ENCODE results near the gene MEGF11. TPM values are rescaled to one million over a fixed set of nuclear protein-coding genes. Genes with fewer than 3 reads are reported as not detected.

The MEGF11 gene
- total and polyA plus RNA-seq, 4 donors = 0.16 to 1.5 (median 0.50) TPM

DNA sequence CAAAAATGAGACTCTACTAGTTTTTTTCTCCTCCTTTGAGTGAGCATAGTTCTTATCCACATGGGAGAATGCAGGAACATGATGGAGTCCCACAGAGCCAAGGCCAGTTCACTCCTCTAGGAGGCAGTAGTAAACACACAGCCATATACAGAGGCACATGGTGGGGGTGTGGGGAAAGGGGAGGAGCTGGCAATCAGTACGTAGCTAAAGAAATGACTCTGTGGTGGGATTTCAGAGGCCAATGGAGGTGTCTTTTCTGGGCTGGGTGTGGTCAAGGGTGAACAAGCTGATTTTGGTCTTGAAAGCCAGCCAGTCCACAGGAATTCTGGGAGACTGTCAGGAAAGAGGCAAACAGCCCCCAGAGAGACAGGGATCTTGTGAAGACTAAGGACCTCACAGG is 390.9 kb downstream of the MEGF11 start:
- TF ChIP-seq, protein P1, sequence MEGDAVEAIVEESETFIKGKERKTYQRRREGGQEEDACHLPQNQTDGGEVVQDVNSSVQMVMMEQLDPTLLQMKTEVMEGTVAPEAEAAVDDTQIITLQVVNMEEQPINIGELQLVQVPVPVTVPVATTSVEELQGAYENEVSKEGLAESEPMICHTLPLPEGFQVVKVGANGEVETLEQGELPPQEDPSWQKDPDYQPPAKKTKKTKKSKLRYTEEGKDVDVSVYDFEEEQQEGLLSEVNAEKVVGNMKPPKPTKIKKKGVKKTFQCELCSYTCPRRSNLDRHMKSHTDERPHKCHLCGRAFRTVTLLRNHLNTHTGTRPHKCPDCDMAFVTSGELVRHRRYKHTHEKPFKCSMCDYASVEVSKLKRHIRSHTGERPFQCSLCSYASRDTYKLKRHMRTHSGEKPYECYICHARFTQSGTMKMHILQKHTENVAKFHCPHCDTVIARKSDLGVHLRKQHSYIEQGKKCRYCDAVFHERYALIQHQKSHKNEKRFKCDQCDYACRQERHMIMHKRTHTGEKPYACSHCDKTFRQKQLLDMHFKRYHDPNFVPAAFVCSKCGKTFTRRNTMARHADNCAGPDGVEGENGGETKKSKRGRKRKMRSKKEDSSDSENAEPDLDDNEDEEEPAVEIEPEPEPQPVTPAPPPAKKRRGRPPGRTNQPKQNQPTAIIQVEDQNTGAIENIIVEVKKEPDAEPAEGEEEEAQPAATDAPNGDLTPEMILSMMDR (IDR thresholded peaks at IDR 0.05; ENCODE audit: control extremely low read depth, extremely low read depth) = no peak
- no peak overlapping the region for H3K9ac ChIP-seq (ENCODE audit: insufficient read depth in 1 of 2, low read length in 2 of 2)
- ATAC-seq (ENCODE audit: insufficient read depth, low FRiP score) (no peak), DNase-seq (peak in 2 of 3 donors; percentile 29 to 30)
- H3K4me1 ChIP-seq (ENCODE audit: control insufficient read depth in 5 of 5, insufficient read depth in 5 of 5, low read length in 5 of 5) = no peaks in the 10 kb centered on the region
- H3K27me3 ChIP-seq (ENCODE audit: control insufficient read depth in 3 of 3, insufficient read depth in 3 of 3, low read length in 2 of 3) = no peaks in the 10 kb centered on the region
- H3K27ac ChIP-seq (ENCODE audit: low read depth in 1 of 2, low read length in 1 of 2) = no peak overlapping the region
- H3K9me3 ChIP-seq (ENCODE audit: control insufficient read depth in 4 of 4, insufficient read depth in 3 of 4, low read length in 3 of 4) = no peaks in the 10 kb centered on the region
- H3K4me3 ChIP-seq = no peak overlapping the region
- H3K36me3 ChIP-seq (ENCODE audit: control insufficient read depth in 4 of 4, insufficient read depth in 4 of 4, low read length in 4 of 4) = no peaks in the 10 kb centered on the region
- 7 to 8% methylated on average over 1 of the region's 1 CpG for WGBS, 2 donors

DNA sequence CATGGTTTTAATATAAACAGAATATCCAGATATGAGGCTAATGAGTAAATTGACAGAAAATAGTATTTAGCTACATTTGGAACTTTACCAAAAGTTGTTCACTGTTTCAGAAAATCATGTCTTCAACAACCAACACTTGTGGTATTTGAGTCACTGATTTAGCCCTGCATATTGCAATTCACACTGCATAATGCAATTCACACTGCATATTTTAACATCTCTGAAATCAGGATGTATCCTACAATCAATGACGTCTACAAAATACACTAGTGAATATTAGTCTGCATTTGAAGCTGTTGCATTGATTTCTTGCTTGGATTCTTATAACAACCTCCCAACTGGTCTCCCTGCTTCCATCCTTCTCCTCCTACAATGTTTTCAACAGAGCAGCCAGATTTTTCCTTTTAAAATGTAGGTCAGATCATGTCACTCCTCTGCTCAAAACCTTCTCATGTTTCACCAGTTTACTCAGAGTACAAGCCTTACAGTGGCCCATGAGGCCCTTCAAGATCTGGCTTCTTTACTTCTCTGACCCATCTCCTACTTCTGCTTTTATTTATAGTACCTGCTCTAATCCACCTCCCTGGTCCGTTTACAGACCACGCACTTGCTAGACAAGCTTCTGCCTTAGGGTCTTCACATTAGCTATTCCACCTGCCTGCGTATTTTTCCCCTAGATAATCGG is 395.7 kb downstream of the MEGF11 start:
- 74 to 81% methylated on average over 5 of the region's 5 CpGs for WGBS, 2 donors
- H3K27ac ChIP-seq (ENCODE audit: low read depth in 1 of 2, low read length in 1 of 2) = no peak overlapping the region
- H3K4me1 ChIP-seq (ENCODE audit: control insufficient read depth in 5 of 5, insufficient read depth in 5 of 5, low read length in 5 of 5) = no peaks in the 10 kb centered on the region
- no peak overlapping the region for H3K9ac ChIP-seq (ENCODE audit: insufficient read depth in 1 of 2, low read length in 2 of 2)
- H3K4me3 ChIP-seq = no peak overlapping the region
- DNase-seq = no peak
- H3K9me3 ChIP-seq (ENCODE audit: control insufficient read depth in 4 of 4, insufficient read depth in 3 of 4, low read length in 3 of 4) = no peaks in the 10 kb centered on the region
- no peaks in the 10 kb centered on the region for H3K36me3 ChIP-seq (ENCODE audit: control insufficient read depth in 4 of 4, insufficient read depth in 4 of 4, low read length in 4 of 4)
- ATAC-seq (ENCODE audit: insufficient read depth, low FRiP score) = no peak
- TF ChIP-seq, protein P1 (IDR thresholded peaks at IDR 0.05; ENCODE audit: control extremely low read depth, extremely low read depth) = no peak
- H3K27me3 ChIP-seq (ENCODE audit: control insufficient read depth in 3 of 3, insufficient read depth in 3 of 3, low read length in 2 of 3) = no peaks in the 10 kb centered on the region

DNA sequence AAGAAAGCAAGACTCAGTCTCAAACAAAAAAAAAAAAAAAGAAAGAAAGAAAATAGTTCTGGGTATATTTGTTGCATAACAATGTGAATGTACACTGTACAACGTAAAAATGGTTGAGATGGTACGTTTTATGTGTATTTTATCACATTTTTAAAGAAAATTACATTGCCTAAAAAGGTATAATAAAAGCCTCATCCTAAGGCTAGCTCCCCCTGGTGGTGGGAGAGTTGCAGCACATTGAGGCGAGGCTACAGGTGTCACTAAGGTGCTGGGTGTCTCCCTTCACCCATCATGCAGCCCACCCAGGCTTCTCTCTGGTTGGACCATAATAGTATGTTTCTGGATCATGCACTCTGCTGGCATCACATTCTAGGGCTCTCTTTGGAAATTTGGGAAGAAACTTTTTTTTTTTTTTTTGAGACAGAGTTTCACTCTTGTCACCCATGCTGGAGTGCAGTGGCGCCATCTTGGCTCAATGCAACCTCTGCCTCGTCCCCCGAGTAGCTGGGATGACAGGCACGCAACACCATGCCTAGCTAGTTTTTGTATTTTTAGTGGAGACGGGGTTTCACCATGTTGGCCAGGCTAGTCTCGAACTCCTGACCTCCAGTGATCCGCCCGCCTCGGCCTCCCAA is 396.6 kb downstream of the MEGF11 start:
- peak; percentile 37 to 43 (median 38) for DNase-seq
- TF ChIP-seq, protein P1 (IDR thresholded peaks at IDR 0.05; ENCODE audit: control extremely low read depth, extremely low read depth) = peak; percentile 50
- WGBS, 2 donors = 71 to 79% methylated on average over 12 of the region's 12 CpGs
- H3K27ac ChIP-seq (ENCODE audit: low read depth in 1 of 2, low read length in 1 of 2) = no peak overlapping the region
- no peaks in the 10 kb centered on the region for H3K4me1 ChIP-seq (ENCODE audit: control insufficient read depth in 5 of 5, insufficient read depth in 5 of 5, low read length in 5 of 5)
- no peak overlapping the region for H3K9ac ChIP-seq (ENCODE audit: insufficient read depth in 1 of 2, low read length in 2 of 2)
- no peaks in the 10 kb centered on the region for H3K9me3 ChIP-seq (ENCODE audit: control insufficient read depth in 4 of 4, insufficient read depth in 3 of 4, low read length in 3 of 4)
- no peak overlapping the region for H3K4me3 ChIP-seq
- no peaks in the 10 kb centered on the region for H3K36me3 ChIP-seq (ENCODE audit: control insufficient read depth in 4 of 4, insufficient read depth in 4 of 4, low read length in 4 of 4)
- no peaks in the 10 kb centered on the region for H3K27me3 ChIP-seq (ENCODE audit: control insufficient read depth in 3 of 3, insufficient read depth in 3 of 3, low read length in 2 of 3)
- ATAC-seq (ENCODE audit: insufficient read depth, low FRiP score) = no peak
